ENCODE results near the gene PARP11. TPM values are rescaled to one million over a fixed set of nuclear protein-coding genes. Genes with fewer than 3 reads are reported as not detected.

PARP11 gene
- polyA plus RNA-seq, 1 donor: 9.3 TPM

GRCh38 chr12:3833670-3834310, 39.4 kb downstream of the PARP11 start:
- no peaks in the 10 kb centered on the region for H3K9me3 ChIP-seq (ENCODE audit: control insufficient read depth, low read depth, low read length)
- H3K27ac ChIP-seq (ENCODE audit: low read length): no peak overlapping the region
- no peaks in the 10 kb centered on the region for H3K4me1 ChIP-seq (ENCODE audit: control insufficient read depth, insufficient read depth, low read length)
- peaks cover 2% of the 10 kb centered on the region for H3K36me3 ChIP-seq (ENCODE audit: control insufficient read depth, insufficient read depth, low read length)
- no peaks in the 10 kb centered on the region for H3K27me3 ChIP-seq (ENCODE audit: control insufficient read depth, insufficient read depth, low read length)
- no peak overlapping the region for H3K4me3 ChIP-seq (ENCODE audit: low read length)
- whole genome bisulfite sequencing (ENCODE audit: insufficient coverage, low lambda C conversion rate): no CpG with 5 or more reads among the region's 6 CpGs
- no peak for DNase-seq

- Histone ChIP-seq H3K4me3 (ENCODE audit: low read length) (no peak overlapping the region), H3K9me3 (ENCODE audit: control insufficient read depth, low read depth, low read length) (no peaks in the 10 kb centered on the region), H3K4me1 (ENCODE audit: control insufficient read depth, insufficient read depth, low read length) (no peaks in the 10 kb centered on the region), H3K36me3 (ENCODE audit: control insufficient read depth, insufficient read depth, low read length) (peaks cover 3% of the 10 kb centered on the region), H3K27ac (ENCODE audit: low read length) (no peak overlapping the region), H3K27me3 (ENCODE audit: control insufficient read depth, insufficient read depth, low read length) (no peaks in the 10 kb centered on the region)
- DNase-seq: no peak
- 66% methylated on average over 2 of the region's 3 CpGs for WGBS (ENCODE audit: insufficient coverage, low lambda C conversion rate)
Observed at GRCh38 chr12:3832738-3833137, 40.5 kb downstream of the PARP11 start.

GRCh38 chr12:3828888-3829287, 44.3 kb downstream of the PARP11 start:
- Histone ChIP-seq H3K4me1 (ENCODE audit: control insufficient read depth, insufficient read depth, low read length) (no peaks in the 10 kb centered on the region), H3K4me3 (ENCODE audit: low read length) (no peak overlapping the region), H3K36me3 (ENCODE audit: control insufficient read depth, insufficient read depth, low read length) (peaks cover 8% of the 10 kb centered on the region), H3K9me3 (ENCODE audit: control insufficient read depth, low read depth, low read length) (no peaks in the 10 kb centered on the region), H3K27ac (ENCODE audit: low read length) (no peak overlapping the region), H3K27me3 (ENCODE audit: control insufficient read depth, insufficient read depth, low read length) (no peaks in the 10 kb centered on the region)
- WGBS (ENCODE audit: insufficient coverage, low lambda C conversion rate): 80% methylated on average over 1 of the region's 3 CpGs
- DNase-seq: no peak

- no peak overlapping the region for H3K4me3 ChIP-seq (ENCODE audit: low read length)
- no peaks in the 10 kb centered on the region for H3K4me1 ChIP-seq (ENCODE audit: control insufficient read depth, insufficient read depth, low read length)
- 100% methylated on average over 2 of the region's 3 CpGs for WGBS (ENCODE audit: insufficient coverage, low lambda C conversion rate)
- no peak overlapping the region for H3K27ac ChIP-seq (ENCODE audit: low read length)
- H3K36me3 ChIP-seq (ENCODE audit: control insufficient read depth, insufficient read depth, low read length): peaks cover 8% of the 10 kb centered on the region
- H3K27me3 ChIP-seq (ENCODE audit: control insufficient read depth, insufficient read depth, low read length): no peaks in the 10 kb centered on the region
- no peaks in the 10 kb centered on the region for H3K9me3 ChIP-seq (ENCODE audit: control insufficient read depth, low read depth, low read length)
- DNase-seq: no peak
Observed at GRCh38 chr12:3827301-3828000, 45.7 kb downstream of the PARP11 start.

GRCh38 chr12:3821441-3821840, 51.8 kb downstream of the PARP11 start:
- H3K36me3 ChIP-seq (ENCODE audit: control insufficient read depth, insufficient read depth, low read length): peaks cover 12% of the 10 kb centered on the region
- no CpG with 5 or more reads among the region's 1 CpG for WGBS (ENCODE audit: insufficient coverage, low lambda C conversion rate)
- H3K27me3 ChIP-seq (ENCODE audit: control insufficient read depth, insufficient read depth, low read length): no peaks in the 10 kb centered on the region

GRCh38 chr12:3820122-3820521, 53.1 kb downstream of the PARP11 start:
- WGBS (ENCODE audit: insufficient coverage, low lambda C conversion rate): no CpG with 5 or more reads among the region's 3 CpGs
- no peaks in the 10 kb centered on the region for H3K9me3 ChIP-seq (ENCODE audit: control insufficient read depth, low read depth, low read length)

More at GRCh38 chr12:3821441-3821840, 51.8 kb downstream of the PARP11 start:
- Histone ChIP-seq H3K4me1 (ENCODE audit: control insufficient read depth, insufficient read depth, low read length) (no peaks in the 10 kb centered on the region), H3K4me3 (ENCODE audit: low read length) (no peak overlapping the region), H3K9me3 (ENCODE audit: control insufficient read depth, low read depth, low read length) (no peaks in the 10 kb centered on the region), H3K27ac (ENCODE audit: low read length) (no peak overlapping the region)
- no peak for DNase-seq

GRCh38 chr12:3816266-3816665, 56.9 kb downstream of the PARP11 start:
- no peaks in the 10 kb centered on the region for H3K27me3 ChIP-seq (ENCODE audit: control insufficient read depth, insufficient read depth, low read length)
- no peaks in the 10 kb centered on the region for H3K9me3 ChIP-seq (ENCODE audit: control insufficient read depth, low read depth, low read length)
- peaks cover 7% of the 10 kb centered on the region for H3K36me3 ChIP-seq (ENCODE audit: control insufficient read depth, insufficient read depth, low read length)
- DNase-seq: no peak
- H3K4me3 ChIP-seq (ENCODE audit: low read length): no peak overlapping the region
- H3K4me1 ChIP-seq (ENCODE audit: control insufficient read depth, insufficient read depth, low read length): no peaks in the 10 kb centered on the region
- WGBS (ENCODE audit: insufficient coverage, low lambda C conversion rate): no CpG with 5 or more reads among the region's 2 CpGs
- H3K27ac ChIP-seq (ENCODE audit: low read length): no peak overlapping the region

More at GRCh38 chr12:3820122-3820521, 53.1 kb downstream of the PARP11 start:
- Histone ChIP-seq H3K27ac (ENCODE audit: low read length) (no peak overlapping the region), H3K36me3 (ENCODE audit: control insufficient read depth, insufficient read depth, low read length) (peaks cover 7% of the 10 kb centered on the region), H3K27me3 (ENCODE audit: control insufficient read depth, insufficient read depth, low read length) (no peaks in the 10 kb centered on the region), H3K4me3 (ENCODE audit: low read length) (no peak overlapping the region), H3K4me1 (ENCODE audit: control insufficient read depth, insufficient read depth, low read length) (no peaks in the 10 kb centered on the region)
- DNase-seq: no peak

GRCh38 chr12:3815094-3815766, 58.0 kb downstream of the PARP11 start:
- H3K36me3 ChIP-seq (ENCODE audit: control insufficient read depth, insufficient read depth, low read length): peaks cover 7% of the 10 kb centered on the region
- no peaks in the 10 kb centered on the region for H3K4me1 ChIP-seq (ENCODE audit: control insufficient read depth, insufficient read depth, low read length)
- H3K27ac ChIP-seq (ENCODE audit: low read length): no peak overlapping the region
- no peak for DNase-seq
- no peak overlapping the region for H3K4me3 ChIP-seq (ENCODE audit: low read length)
- 89% methylated on average over 3 of the region's 4 CpGs for WGBS (ENCODE audit: insufficient coverage, low lambda C conversion rate)
- H3K9me3 ChIP-seq (ENCODE audit: control insufficient read depth, low read depth, low read length): no peaks in the 10 kb centered on the region
- H3K27me3 ChIP-seq (ENCODE audit: control insufficient read depth, insufficient read depth, low read length): no peaks in the 10 kb centered on the region

- no peaks in the 10 kb centered on the region for H3K9me3 ChIP-seq (ENCODE audit: control insufficient read depth, low read depth, low read length)
- H3K4me3 ChIP-seq (ENCODE audit: low read length): no peak overlapping the region
- no peaks in the 10 kb centered on the region for H3K4me1 ChIP-seq (ENCODE audit: control insufficient read depth, insufficient read depth, low read length)
- no peak for DNase-seq
- H3K27ac ChIP-seq (ENCODE audit: low read length): no peak overlapping the region
- peaks cover 4% of the 10 kb centered on the region for H3K36me3 ChIP-seq (ENCODE audit: control insufficient read depth, insufficient read depth, low read length)
- H3K27me3 ChIP-seq (ENCODE audit: control insufficient read depth, insufficient read depth, low read length): no peaks in the 10 kb centered on the region
Observed at GRCh38 chr12:3810540-3810939, 62.7 kb downstream of the PARP11 start.

GRCh38 chr12:3810016-3810370, 63.2 kb downstream of the PARP11 start:
- Histone ChIP-seq H3K9me3 (ENCODE audit: control insufficient read depth, low read depth, low read length) (no peaks in the 10 kb centered on the region), H3K27ac (ENCODE audit: low read length) (no peak overlapping the region), H3K27me3 (ENCODE audit: control insufficient read depth, insufficient read depth, low read length) (no peaks in the 10 kb centered on the region), H3K4me3 (ENCODE audit: low read length) (no peak overlapping the region), H3K36me3 (ENCODE audit: control insufficient read depth, insufficient read depth, low read length) (peaks cover 4% of the 10 kb centered on the region), H3K4me1 (ENCODE audit: control insufficient read depth, insufficient read depth, low read length) (no peaks in the 10 kb centered on the region)
- 100% methylated on average over 2 of the region's 5 CpGs for WGBS (ENCODE audit: insufficient coverage, low lambda C conversion rate)
- no peak for DNase-seq
